ENCODE data around the gene IPCEF1.

The IPCEF1 gene

GRCh38 chr6:154289818-154290508, 66.6 kb downstream of the IPCEF1 start:
- DNase-seq: no peak

- no peak for DNase-seq
Observed at GRCh38 chr6:154285826-154286225, 70.8 kb downstream of the IPCEF1 start.

- no peak for DNase-seq
Observed at GRCh38 chr6:154284313-154284853, 72.2 kb downstream of the IPCEF1 start.

- DNase-seq: no peak
Observed at GRCh38 chr6:154280521-154280920, 76.1 kb downstream of the IPCEF1 start.

GRCh38 chr6:154277629-154278017, 79.0 kb downstream of the IPCEF1 start:
- no peak for DNase-seq

GRCh38 chr6:154276810-154277628, 79.6 kb downstream of the IPCEF1 start:
- DNase-seq: no peak

GRCh38 chr6:154274168-154274567, 82.4 kb downstream of the IPCEF1 start:
- no peak for DNase-seq

- DNase-seq: no peak
Observed at GRCh38 chr6:154268486-154268885, 88.1 kb downstream of the IPCEF1 start.

GRCh38 chr6:154267508-154268106, 89.0 kb downstream of the IPCEF1 start:
- no peak for DNase-seq

GRCh38 chr6:154266560-154267099, 90.0 kb downstream of the IPCEF1 start:
- no peak for DNase-seq

GRCh38 chr6:154261688-154262397, 94.8 kb downstream of the IPCEF1 start:
- DNase-seq: no peak

GRCh38 chr6:154258064-154258757, 98.4 kb downstream of the IPCEF1 start:
- DNase-seq: no peak

- DNase-seq: no peak
Observed at GRCh38 chr6:154257067-154257466, 99.5 kb downstream of the IPCEF1 start.

- DNase-seq: no peak
Observed at GRCh38 chr6:154252678-154253077, 103.9 kb downstream of the IPCEF1 start.

GRCh38 chr6:154251116-154251515, 105.5 kb downstream of the IPCEF1 start:
- DNase-seq: no peak

GRCh38 chr6:154249499-154250298, 106.9 kb downstream of the IPCEF1 start:
- no peak for DNase-seq

- DNase-seq: no peak
Observed at GRCh38 chr6:154247119-154247861, 109.3 kb downstream of the IPCEF1 start.

- DNase-seq: no peak
Observed at GRCh38 chr6:154246723-154247118, 109.9 kb downstream of the IPCEF1 start.

- no peak for DNase-seq
Observed at GRCh38 chr6:154245506-154245905, 111.1 kb downstream of the IPCEF1 start.

All from islet precursor cell (in vitro differentiated cells).